Gastroesophageal sphincter (tissue), 4 donors: ENCODE data around the gene BORCS5. TPM values are rescaled to one million over a fixed set of nuclear protein-coding genes. Genes with fewer than 3 reads are reported as not detected.
"Not testable (repeated sequence)": the region's sequence is repeated elsewhere in the genome, so short reads cannot be mapped to it uniquely, and the experiment has no call there.

ENCODE experiments used
- ATAC-seq: fragments of 150-250 bp; one replicate; pipeline ENCODE4 v1.9.1; 2016; ENCODE audit warnings: mild to moderate bottlenecking, moderate library complexity
- H3K27ac ChIP-seq, 4 donors: fragments of 200-600 bp; sonication (generic) in 3 of 4; 1 replicate in 3 of 4; 2 replicates in 1 of 4; pipeline ENCODE4 v1.5.1; 2016 to 2019
- H3K27me3 ChIP-seq: fragments of 200-600 bp; sonication (generic); one replicate; pipeline ENCODE4 v1.5.1; 2019
- H3K36me3 ChIP-seq, 2 donors: fragments of 200-600 bp; sonication (generic); one replicate each; pipeline ENCODE4 v1.5.1; 2019; ENCODE audit warnings: control low read depth in 1 of 2
- H3K4me1 ChIP-seq, 3 donors: fragments of 200-600 bp; sonication (generic); 1 replicate in 2 of 3; 2 replicates in 1 of 3; pipeline ENCODE4 v1.5.1; 2016 to 2019; ENCODE audit warnings: control low read depth in 2 of 3
- H3K4me3 ChIP-seq, 2 donors: fragments of 200-600 bp; sonication (generic); one replicate each; pipeline ENCODE4 v1.5.1; 2019; ENCODE audit warnings: mild to moderate bottlenecking in 1 of 2, moderate library complexity in 1 of 2
- H3K9me3 ChIP-seq, 3 donors: fragments of 200-600 bp; sonication (generic); one replicate each; pipeline ENCODE4 v1.5.1; 2017 to 2019; ENCODE audit warnings: control low read depth in 2 of 3
- EP300 ChIP-seq: sonication (generic); formaldehyde crosslinking; IDR thresholded peaks from one replicate; pipeline ENCODE4 v1.6.1; 2017; ENCODE audit warnings: antibody characterized with exemption, mild to moderate bottlenecking
- POLR2A ChIP-seq, 2 donors: fragments of 450-650 bp; IDR thresholded peaks; one replicate each; pipeline ENCODE4 v1.6.1; 2017; ENCODE audit warnings: antibody characterized with exemption in 2 of 2, mild to moderate bottlenecking in 2 of 2, moderate library complexity in 1 of 2
- POLR2AphosphoS5 ChIP-seq: sonication (generic); formaldehyde crosslinking; IDR thresholded peaks from one replicate; pipeline ENCODE4 v1.6.1; 2017; ENCODE audit warnings: antibody characterized with exemption
- WGBS, 2 donors: methylation state at CpG; one replicate each; pipeline ENCODE4 v1.1.5; 2018; ENCODE audit warnings: low coverage in 1 of 2; 5-methylcytosine and 5-hydroxymethylcytosine counted together
- total RNA-seq, 4 donors: library from RNA; depleted of rRNA; stranded (reverse); fragments of >200 nt; gene quantifications; one replicate each; pipeline ENCODE4 v1.1.0, GENCODE V29; 2016
- TF ChIP-seq, protein P1 (sequence below), 4 experiments: fragments of 200-600 bp in 2 of 4; fragments of 450-650 bp in 2 of 4; sonication (generic) in 1 of 4; IDR thresholded peaks; one replicate each; pipeline ENCODE4 v1.5.1; 2017 to 2019; ENCODE audit warnings: antibody characterized with exemption in 4 of 4, mild to moderate bottlenecking in 2 of 4, moderate library complexity in 2 of 4

Gene BORCS5
- total RNA-seq, 4 donors from 2014 or later = 10.5 to 29.1 (median 19.0) TPM

DNA sequence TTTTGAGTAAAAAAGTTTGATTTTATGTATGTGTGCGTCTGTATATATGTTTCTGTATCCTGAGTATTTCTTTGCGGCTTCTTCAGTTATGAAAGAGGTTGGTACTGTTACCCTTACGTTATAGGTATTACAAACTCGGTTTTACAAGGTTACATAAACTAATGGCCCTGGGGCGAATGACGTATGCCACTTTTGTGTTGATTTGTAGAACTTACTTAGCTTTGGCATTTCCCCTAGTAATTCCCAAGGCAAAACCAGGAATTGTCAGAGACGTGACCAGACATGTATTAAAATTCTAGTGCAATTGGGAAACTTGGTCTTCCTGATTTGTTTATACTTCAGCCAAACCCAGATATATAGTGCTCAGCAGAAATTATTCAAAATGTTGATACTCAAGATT, 112.5 kb downstream of the BORCS5 start:
- H3K9me3 ChIP-seq = no peaks in the 10 kb centered on the region
- H3K36me3 ChIP-seq = peaks cover 0 to 32% of the 10 kb centered on the region in 2 donors
- no peak overlapping the region for H3K4me3 ChIP-seq
- no peaks in the 10 kb centered on the region for H3K27me3 ChIP-seq
- H3K27ac ChIP-seq = no peak overlapping the region
- 83 to 88% methylated on average over 7 of the region's 7 CpGs for WGBS, 2 donors
- TF ChIP-seq EP300 (no peak), POLR2A (IDR thresholded peaks at IDR 0.05) (no peak), POLR2AphosphoS5 (no peak)
- TF ChIP-seq, protein P1, sequence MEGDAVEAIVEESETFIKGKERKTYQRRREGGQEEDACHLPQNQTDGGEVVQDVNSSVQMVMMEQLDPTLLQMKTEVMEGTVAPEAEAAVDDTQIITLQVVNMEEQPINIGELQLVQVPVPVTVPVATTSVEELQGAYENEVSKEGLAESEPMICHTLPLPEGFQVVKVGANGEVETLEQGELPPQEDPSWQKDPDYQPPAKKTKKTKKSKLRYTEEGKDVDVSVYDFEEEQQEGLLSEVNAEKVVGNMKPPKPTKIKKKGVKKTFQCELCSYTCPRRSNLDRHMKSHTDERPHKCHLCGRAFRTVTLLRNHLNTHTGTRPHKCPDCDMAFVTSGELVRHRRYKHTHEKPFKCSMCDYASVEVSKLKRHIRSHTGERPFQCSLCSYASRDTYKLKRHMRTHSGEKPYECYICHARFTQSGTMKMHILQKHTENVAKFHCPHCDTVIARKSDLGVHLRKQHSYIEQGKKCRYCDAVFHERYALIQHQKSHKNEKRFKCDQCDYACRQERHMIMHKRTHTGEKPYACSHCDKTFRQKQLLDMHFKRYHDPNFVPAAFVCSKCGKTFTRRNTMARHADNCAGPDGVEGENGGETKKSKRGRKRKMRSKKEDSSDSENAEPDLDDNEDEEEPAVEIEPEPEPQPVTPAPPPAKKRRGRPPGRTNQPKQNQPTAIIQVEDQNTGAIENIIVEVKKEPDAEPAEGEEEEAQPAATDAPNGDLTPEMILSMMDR (IDR thresholded peaks at IDR 0.05) = no peak
- H3K4me1 ChIP-seq = no peaks in the 10 kb centered on the region
- ATAC-seq = no peak

DNA sequence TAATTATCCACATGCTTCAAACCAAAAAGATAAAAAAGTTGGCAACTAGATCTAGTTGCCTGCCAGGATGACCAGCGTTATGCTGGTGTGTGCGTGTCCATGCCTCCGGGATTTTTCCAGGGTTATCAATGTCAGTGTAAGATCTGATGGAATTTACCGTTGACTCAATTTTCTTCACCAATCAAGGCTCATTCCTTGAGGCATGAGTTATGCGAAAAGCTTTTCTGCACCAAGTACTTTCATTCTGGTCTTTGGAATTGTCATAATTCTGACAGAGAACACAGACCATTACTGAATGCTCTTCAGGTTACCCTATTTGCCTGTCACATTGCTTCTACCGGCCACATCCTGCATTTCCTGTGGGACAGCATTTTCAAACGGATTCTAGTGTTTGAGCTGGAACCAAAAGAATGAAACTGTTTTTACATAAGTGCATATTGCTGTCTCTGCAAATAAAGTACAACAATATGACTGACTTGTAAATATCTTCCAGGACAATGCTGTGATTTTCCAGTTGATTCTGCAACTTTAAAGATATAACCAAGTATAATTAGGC, 114.0 kb downstream of the BORCS5 start:
- H3K27me3 ChIP-seq = no peaks in the 10 kb centered on the region
- no peaks in the 10 kb centered on the region for H3K4me1 ChIP-seq
- no peak overlapping the region for H3K4me3 ChIP-seq
- no peak overlapping the region for H3K27ac ChIP-seq
- WGBS, 2 donors = 85 to 96% methylated on average over 6 to 7 of the region's 7 CpGs
- H3K36me3 ChIP-seq = peaks cover 0 to 26% of the 10 kb centered on the region in 2 donors
- no peaks in the 10 kb centered on the region for H3K9me3 ChIP-seq
- TF ChIP-seq POLR2A (IDR thresholded peaks at IDR 0.05) (no peak), POLR2AphosphoS5 (no peak), EP300 (no peak)
- TF ChIP-seq, protein P1 (IDR thresholded peaks at IDR 0.05) = no peak
- ATAC-seq = no peak

DNA sequence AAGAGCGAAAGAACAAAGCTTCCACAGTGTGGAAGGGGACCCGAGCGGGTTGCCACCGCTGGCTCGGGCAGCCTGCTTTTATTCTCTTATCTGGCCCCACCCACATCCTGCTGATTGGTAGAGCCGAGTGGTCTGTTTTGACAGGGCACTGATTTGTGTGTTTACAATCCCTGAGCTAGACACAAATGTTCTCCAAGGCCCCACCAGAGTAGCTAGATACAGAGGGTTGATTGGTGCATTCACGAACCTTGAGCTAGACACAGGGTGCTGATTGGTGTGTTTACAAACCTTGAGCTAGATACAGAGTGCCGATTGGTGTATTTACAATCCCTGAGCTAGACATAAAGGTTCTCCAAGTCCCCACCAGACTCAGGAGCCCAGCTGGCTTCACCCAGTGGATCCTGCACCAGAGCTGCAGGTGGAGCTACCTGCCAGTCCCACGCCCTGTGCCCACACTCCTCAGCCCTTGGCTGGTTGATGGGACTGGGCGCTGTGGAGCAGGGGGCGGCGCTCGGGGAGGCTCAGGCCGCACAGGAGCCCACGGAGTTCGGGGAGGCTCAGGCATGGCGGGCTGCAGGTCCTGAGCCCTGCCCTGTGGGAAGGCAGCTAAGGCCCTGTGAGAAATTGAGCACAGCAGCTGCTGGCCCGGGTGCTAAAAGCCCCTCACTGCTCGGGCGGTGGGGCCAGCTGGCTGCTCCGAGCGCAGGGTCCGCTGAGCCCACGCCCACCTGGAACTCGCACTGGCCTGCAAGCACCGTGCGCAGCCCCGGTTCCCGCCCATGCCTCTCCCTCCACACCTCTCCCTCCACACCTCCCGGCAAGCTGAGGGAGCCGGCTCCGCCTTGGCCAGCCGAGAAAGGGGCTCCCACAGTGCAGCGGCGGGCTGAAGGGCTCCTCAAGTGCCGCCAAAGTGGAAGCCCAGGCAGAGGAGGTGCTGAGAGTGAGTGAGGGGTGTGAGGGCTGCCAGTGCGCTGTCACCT, 115.4 kb downstream of the BORCS5 start:
- H3K9me3 ChIP-seq, ATAC-seq, H3K4me3 ChIP-seq, H3K27ac ChIP-seq, H3K4me1 ChIP-seq, H3K27me3 ChIP-seq: not testable (repeated sequence)
- H3K36me3 ChIP-seq = peaks cover 0 to 26% of the 10 kb centered on the region in 2 donors
- 96 to 100% methylated on average over 1 to 4 of the region's 37 CpGs for WGBS, 2 donors

DNA sequence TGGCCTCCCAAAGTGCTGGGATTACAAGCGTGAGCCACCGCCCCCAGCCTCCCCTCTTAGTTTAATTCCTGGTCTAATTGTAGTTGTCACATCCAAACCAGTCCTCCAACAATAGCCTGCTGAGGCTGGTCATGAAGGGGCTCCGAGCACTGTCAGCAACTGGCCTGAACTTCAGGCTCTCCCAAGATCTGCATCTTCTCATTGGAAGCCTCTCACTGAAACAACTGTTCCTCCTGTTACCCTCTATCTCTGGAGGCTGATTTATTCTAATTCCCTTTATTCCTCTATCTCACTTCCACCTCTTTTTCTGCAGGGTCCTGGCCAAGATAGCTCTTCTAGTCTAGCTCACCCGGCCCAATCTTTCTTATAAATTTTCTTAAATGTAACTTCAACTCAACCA, 116.3 kb downstream of the BORCS5 start:
- no peak for ATAC-seq
- Histone ChIP-seq H3K4me3 (no peak overlapping the region), H3K27me3 (no peaks in the 10 kb centered on the region), H3K36me3 (peaks cover 0 to 28% of the 10 kb centered on the region in 2 donors), H3K27ac (no peak overlapping the region), H3K9me3 (no peaks in the 10 kb centered on the region), H3K4me1 (no peaks in the 10 kb centered on the region)
- no peak for TF ChIP-seq EP300
- TF ChIP-seq POLR2AphosphoS5 = no peak
- no peak for TF ChIP-seq POLR2A (IDR thresholded peaks at IDR 0.05)
- TF ChIP-seq, protein P1 (IDR thresholded peaks at IDR 0.05) = no peak
- 89 to 91% methylated on average over 1 to 3 of the region's 4 CpGs for WGBS, 2 donors

DNA sequence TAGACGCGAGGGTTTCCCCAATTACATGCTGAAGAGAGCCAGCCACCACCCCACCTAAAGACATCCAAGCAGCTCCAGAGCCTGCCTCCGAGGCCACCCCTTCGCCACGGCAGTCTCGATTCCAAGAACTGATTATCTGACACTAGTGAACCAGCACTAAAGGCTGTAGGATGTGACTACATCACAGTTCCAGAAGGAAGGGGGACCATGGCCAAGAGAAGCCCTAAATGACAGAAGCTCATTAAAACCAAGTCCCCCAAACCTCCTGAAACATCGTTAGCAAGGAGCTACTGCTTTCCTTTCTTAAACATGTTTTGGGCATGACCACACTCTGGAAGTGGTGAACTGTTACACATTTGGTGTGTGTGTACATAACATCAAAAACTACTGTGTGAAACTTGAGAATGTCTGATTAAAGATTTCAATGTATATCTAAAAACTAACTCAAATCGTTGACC, 117.6 kb downstream of the BORCS5 start:
- H3K4me3 ChIP-seq = no peak overlapping the region
- TF ChIP-seq EP300 = no peak
- TF ChIP-seq POLR2A (IDR thresholded peaks at IDR 0.05) = no peak
- TF ChIP-seq, protein P1 (IDR thresholded peaks at IDR 0.05) = no peak
- no peak for TF ChIP-seq POLR2AphosphoS5
- H3K27me3 ChIP-seq = no peaks in the 10 kb centered on the region
- no peak for ATAC-seq
- no peaks in the 10 kb centered on the region for H3K9me3 ChIP-seq
- H3K27ac ChIP-seq = peak overlapping the region in 2 of 4 donors; percentile 8 to 35
- H3K36me3 ChIP-seq = peaks cover 0 to 41% of the 10 kb centered on the region in 2 donors
- no peaks in the 10 kb centered on the region for H3K4me1 ChIP-seq
- WGBS, 2 donors = 61 to 75% methylated on average over 2 to 8 of the region's 8 CpGs
